ENCODE measurements around the gene NPAS3. TPM values are rescaled to one million over a fixed set of nuclear protein-coding genes. Genes with fewer than 3 reads are reported as not detected.
A peak's percentile ranks its signal among the peaks of the same experiment; 100 is the strongest.

The NPAS3 gene
- total RNA-seq, 1 donor = 0.36 TPM

DNA sequence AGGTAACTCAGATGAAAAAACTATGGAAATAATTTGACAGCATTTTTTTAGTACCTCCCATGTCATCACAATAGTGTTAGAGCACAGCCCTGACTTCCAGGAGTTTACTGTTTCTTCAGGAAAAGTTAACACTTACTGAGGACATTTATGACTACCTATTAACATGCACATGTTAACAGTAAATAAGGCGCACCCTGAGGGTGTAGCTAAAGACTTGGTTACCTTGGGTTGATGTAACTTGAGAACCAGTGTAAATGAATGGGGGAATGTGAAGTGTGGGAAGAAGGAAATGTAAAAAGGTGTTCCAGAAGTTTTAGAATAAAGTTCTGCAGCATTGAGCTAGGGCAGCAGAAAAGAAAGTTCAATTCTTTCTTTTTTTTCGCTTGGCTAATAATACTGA lies 646.0 kb downstream of the NPAS3 start:
- no peak for DNase-seq (ENCODE audit: low read depth)
- no peak for TF ChIP-seq CTCF (IDR thresholded peaks at IDR 0.05; ENCODE audit: insufficient read depth, low read length)
- H3K4me3 ChIP-seq (ENCODE audit: low read depth, low read length) = no peak overlapping the region

DNA sequence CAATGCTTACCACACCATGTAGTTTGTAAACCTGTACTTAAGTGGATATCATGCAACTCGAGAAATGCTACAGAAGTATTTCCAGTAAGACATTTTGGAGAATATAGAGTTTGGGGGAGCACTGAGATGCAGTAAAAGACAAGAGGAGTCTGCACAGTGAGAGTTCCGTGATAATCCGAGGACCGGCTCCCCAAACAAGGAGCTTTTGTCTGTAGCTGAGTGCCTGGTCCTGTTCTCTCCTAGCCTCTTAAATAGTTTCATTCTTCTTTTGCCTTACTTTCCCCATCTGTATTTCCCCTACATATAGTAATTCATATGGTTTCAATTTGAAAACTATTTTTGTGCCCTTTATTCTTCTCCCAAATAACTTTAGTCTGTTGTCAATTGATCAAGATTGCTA lies 648.1 kb downstream of the NPAS3 start:
- no peak overlapping the region for H3K4me3 ChIP-seq (ENCODE audit: low read depth, low read length)
- DNase-seq (ENCODE audit: low read depth) = no peak
- TF ChIP-seq CTCF (IDR thresholded peaks at IDR 0.05; ENCODE audit: insufficient read depth, low read length) = no peak

- no peak for DNase-seq (ENCODE audit: low read depth)
- no peak for TF ChIP-seq CTCF (IDR thresholded peaks at IDR 0.05; ENCODE audit: insufficient read depth, low read length)
- H3K4me3 ChIP-seq (ENCODE audit: low read depth, low read length) = no peak overlapping the region
Observed at GRCh38 chr14:33587791-33588190, 649.1 kb downstream of the NPAS3 start.

- no peak overlapping the region for H3K4me3 ChIP-seq (ENCODE audit: low read depth, low read length)
- no peak for TF ChIP-seq CTCF (IDR thresholded peaks at IDR 0.05; ENCODE audit: insufficient read depth, low read length)
- DNase-seq (ENCODE audit: low read depth) = no peak
Observed at GRCh38 chr14:33588771-33589170, 650.1 kb downstream of the NPAS3 start.

DNA sequence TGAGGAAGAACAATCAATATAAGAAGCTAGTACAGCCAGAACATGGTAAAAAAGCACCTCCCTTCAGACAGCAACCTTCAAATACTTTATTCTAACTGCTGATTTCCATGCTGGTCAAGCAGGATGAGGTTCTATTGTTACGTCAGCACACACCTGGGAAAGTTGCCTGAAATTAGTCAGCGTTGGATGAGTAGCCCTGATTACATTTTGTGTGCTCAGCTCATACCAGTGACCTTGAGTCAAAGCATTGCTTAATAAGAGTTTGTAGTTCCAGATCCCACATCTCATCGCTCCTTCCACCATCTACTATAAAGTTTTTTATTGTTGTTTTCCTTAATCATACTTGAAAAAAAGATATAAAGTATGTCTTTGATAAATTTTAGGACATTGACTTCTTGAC lies 650.7 kb downstream of the NPAS3 start:
- peak; percentile 94 for DNase-seq (ENCODE audit: low read depth)
- TF ChIP-seq CTCF (IDR thresholded peaks at IDR 0.05; ENCODE audit: insufficient read depth, low read length) = no peak
- no peak overlapping the region for H3K4me3 ChIP-seq (ENCODE audit: low read depth, low read length)

- no peak for TF ChIP-seq CTCF (IDR thresholded peaks at IDR 0.05; ENCODE audit: insufficient read depth, low read length)
- no peak overlapping the region for H3K4me3 ChIP-seq (ENCODE audit: low read depth, low read length)
- no peak for DNase-seq (ENCODE audit: low read depth)
Observed at GRCh38 chr14:33590891-33591630, 652.4 kb downstream of the NPAS3 start.

DNA sequence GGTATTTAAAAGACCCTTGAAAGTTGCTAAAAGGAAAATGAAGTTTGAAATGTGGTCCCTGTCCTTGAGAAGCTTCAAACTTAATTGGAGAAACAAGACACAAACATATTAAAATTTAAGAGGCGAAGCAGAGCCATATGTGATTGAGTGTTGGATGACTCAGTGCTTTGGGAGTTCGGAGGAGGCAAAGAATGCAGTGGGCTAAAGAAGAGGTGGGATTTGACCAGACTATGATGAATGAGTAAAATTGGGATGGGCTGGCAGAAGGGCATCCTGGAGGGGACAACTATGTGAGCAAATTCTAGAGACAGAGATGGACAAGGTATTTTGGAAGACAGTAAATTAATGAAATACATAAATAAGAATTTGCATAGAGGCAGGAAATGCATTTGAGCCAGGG lies 653.6 kb downstream of the NPAS3 start:
- TF ChIP-seq CTCF (IDR thresholded peaks at IDR 0.05; ENCODE audit: insufficient read depth, low read length) = no peak
- no peak for DNase-seq (ENCODE audit: low read depth)
- H3K4me3 ChIP-seq (ENCODE audit: low read depth, low read length) = no peak overlapping the region
